IMR-90 (cell line): ENCODE data around the gene ERC2. TPM values are rescaled to one million over a fixed set of nuclear protein-coding genes. Genes with fewer than 3 reads are reported as not detected.

ENCODE experiments used
- ATAC-seq: fragments of 200-7000 bp; cut with Tn5 transposase; 2 replicates; pipeline ENCODE4 v1.9.1; 2020; ENCODE audit warnings: low read depth, mild to moderate bottlenecking, moderate library complexity
- BruUV-seq: library from RNA; stranded (reverse); fragments of 400-500 nt; replicated peaks from 2 replicates; lab custom pipeline; 2021; lab: Mats Ljungman, UMichigan
- CTCF ChIA-PET: fragments of 300-600 bp; formaldehyde crosslinking; extraction: SDS; loops from one replicate; lab custom pipeline; 2021; ENCODE audit warnings: antibody characterized with exemption; lab: Yijun Ruan, JAX
- POLR2A ChIA-PET: fragments of 300-600 bp; sonication (Branson Sonifier 250); formaldehyde crosslinking; loops from one replicate; lab custom pipeline; 2022; ENCODE audit warnings: antibody characterized with exemption; ENCODE audit not compliant: unreplicated experiment; lab: Charles Lee
- DNase-seq: peaks from one replicate; pipeline ENCODE4 v3.0.0; 2013
- H2AFZ ChIP-seq: replicated peaks from 2 replicates; pipeline ENCODE3; 2013; ENCODE audit warnings: low read length, mild to moderate bottlenecking; ENCODE audit not compliant: poor library complexity
- H2AK5ac ChIP-seq: 2 replicates; pipeline ENCODE4 v1.6.1; 2013; ENCODE audit warnings: low read depth, low read length, inconsistent platforms
- H2AK9ac ChIP-seq: replicated peaks from 2 replicates; pipeline ENCODE3; 2013; ENCODE audit warnings: mild to moderate bottlenecking, low read depth, low read length, moderate library complexity; ENCODE audit not compliant: poor library complexity
- H2BK120ac ChIP-seq: 2 replicates; pipeline ENCODE4 v1.6.1; 2013; ENCODE audit warnings: low read depth, low read length, inconsistent platforms
- H2BK15ac ChIP-seq: 3 replicates; pipeline ENCODE4 v1.6.1; 2013; ENCODE audit warnings: low read depth, low read length, inconsistent platforms
- H2BK20ac ChIP-seq: 2 replicates; pipeline ENCODE4 v1.6.1; 2013; ENCODE audit warnings: low read depth, mild to moderate bottlenecking, inconsistent platforms, low read length, moderate library complexity
- H2BK5ac ChIP-seq: 2 replicates; pipeline ENCODE4 v1.6.1; 2013; ENCODE audit warnings: mild to moderate bottlenecking, low read depth, low read length, inconsistent platforms; ENCODE audit not compliant: poor library complexity, severe bottlenecking
- H3K14ac ChIP-seq: replicated peaks from 2 replicates; pipeline ENCODE4 v1.6.1; 2013; ENCODE audit warnings: low read depth, low read length, inconsistent platforms
- H3K18ac ChIP-seq: 2 replicates; pipeline ENCODE4 v1.6.1; 2013; ENCODE audit warnings: low read depth, low read length, control low read depth
- H3K23ac ChIP-seq: 2 replicates; pipeline ENCODE4 v1.6.1; 2013; ENCODE audit warnings: low read depth, low read length, inconsistent platforms
- H3K27ac ChIP-seq: 2 replicates; pipeline ENCODE4 v1.5.1; 2013; ENCODE audit warnings: mild to moderate bottlenecking, control low read depth, low read length; ENCODE audit not compliant: insufficient read depth
- H3K27me3 ChIP-seq: 2 replicates; pipeline ENCODE4 v1.6.1; 2013; ENCODE audit warnings: low read length; ENCODE audit not compliant: control insufficient read depth, insufficient read depth
- H3K36me3 ChIP-seq: 2 replicates; pipeline ENCODE4 v1.6.1; 2013; ENCODE audit warnings: low read length, mixed read lengths; ENCODE audit not compliant: control insufficient read depth, insufficient read depth
- H3K4ac ChIP-seq: 2 replicates; pipeline ENCODE4 v1.6.1; 2013; ENCODE audit warnings: low read depth, low read length, inconsistent platforms
- H3K4me1 ChIP-seq: 2 replicates; pipeline ENCODE4 v1.6.1; 2013; ENCODE audit warnings: low read length, mixed read lengths; ENCODE audit not compliant: control insufficient read depth, insufficient read depth
- H3K4me2 ChIP-seq: 2 replicates; pipeline ENCODE4 v1.6.1; 2013; ENCODE audit warnings: low read depth, mild to moderate bottlenecking, control low read depth, low read length, moderate library complexity
- H3K4me3 ChIP-seq: 2 replicates; pipeline ENCODE4 v1.5.1; 2013; ENCODE audit warnings: low read depth, mild to moderate bottlenecking, control low read depth, low read length, moderate library complexity; ENCODE audit not compliant: insufficient read depth
- H3K56ac ChIP-seq: 2 replicates; pipeline ENCODE4 v1.6.1; 2013; ENCODE audit warnings: low read length, inconsistent platforms; ENCODE audit not compliant: insufficient read depth; ENCODE audit errors: extremely low read depth
- H3K79me1 ChIP-seq, 2 experiments: 2 replicates each; pipeline ENCODE4 v1.6.1; 2013; ENCODE audit warnings: low read length in 2 of 2, inconsistent platforms in 1 of 2, low read depth in 1 of 2
- H3K9ac ChIP-seq: 2 replicates; pipeline ENCODE4 v1.6.1; 2013; ENCODE audit warnings: low read depth, low read length, control low read depth
- H3K9me1 ChIP-seq: 2 replicates; pipeline ENCODE4 v1.6.1; 2013; ENCODE audit warnings: low read length, inconsistent platforms; ENCODE audit not compliant: insufficient read depth
- H3K9me3 ChIP-seq: 2 replicates; pipeline ENCODE4 v1.6.1; 2013; ENCODE audit warnings: low read length; ENCODE audit not compliant: control insufficient read depth, insufficient read depth
- H4K20me1 ChIP-seq: 2 replicates; pipeline ENCODE4 v1.6.1; 2013; ENCODE audit warnings: low read length, inconsistent platforms; ENCODE audit not compliant: insufficient read depth
- H4K5ac ChIP-seq: 2 replicates; pipeline ENCODE4 v1.6.1; 2013; ENCODE audit warnings: mild to moderate bottlenecking, low read depth, low read length, control low read depth
- H4K8ac ChIP-seq, 2 experiments: 2 replicates each; pipeline ENCODE4 v1.6.1; 2013; ENCODE audit warnings: low read depth in 2 of 2, low read length in 2 of 2, control low read depth in 1 of 2, inconsistent platforms in 1 of 2
- H4K91ac ChIP-seq: 2 replicates; pipeline ENCODE4 v1.6.1; 2013; ENCODE audit warnings: low read depth, low read length, inconsistent platforms; ENCODE audit not compliant: insufficient read depth
- BHLHE40 ChIP-seq: fragments of 150-350 bp; IDR thresholded peaks from 2 replicates; pipeline ENCODE4 v1.6.1; 2016; ENCODE audit warnings: mild to moderate bottlenecking, low read depth, low read length
- CEBPB ChIP-seq: IDR thresholded peaks from 2 replicates; pipeline ENCODE4 v1.6.1; 2012; ENCODE audit warnings: low read depth, low read length, improper control_type of control experiment
- ELK1 ChIP-seq: fragments of 150-350 bp; IDR thresholded peaks from 2 replicates; pipeline ENCODE4 v1.6.1; 2016; ENCODE audit warnings: low read depth, mild to moderate bottlenecking, low read length, moderate library complexity, borderline replicate concordance
- FOS ChIP-seq: fragments of 150-350 bp; IDR thresholded peaks from 2 replicates; pipeline ENCODE4 v1.6.1; 2016; ENCODE audit warnings: low read depth, low read length
- MAFK ChIP-seq: IDR thresholded peaks from 2 replicates; pipeline ENCODE4 v1.6.1; 2012; ENCODE audit warnings: low read depth, low read length, improper control_type of control experiment
- MXI1 ChIP-seq: IDR thresholded peaks from 2 replicates; pipeline ENCODE4 v1.6.1; 2012; ENCODE audit warnings: low read depth, mild to moderate bottlenecking, low read length, moderate library complexity, borderline replicate concordance
- NFE2L2 ChIP-seq: fragments of 150-350 bp; IDR thresholded peaks from 2 replicates; pipeline ENCODE4 v1.6.1; 2016; ENCODE audit warnings: low read depth, mild to moderate bottlenecking, low read length
- RAD21 ChIP-seq: IDR thresholded peaks from 2 replicates; pipeline ENCODE4 v1.6.1; 2012; ENCODE audit warnings: low read length, improper control_type of control experiment
- RCOR1 ChIP-seq: IDR thresholded peaks from 2 replicates; pipeline ENCODE4 v1.6.1; 2012; ENCODE audit warnings: mild to moderate bottlenecking, low read length, improper control_type of control experiment; ENCODE audit not compliant: insufficient replicate concordance
- USF2 ChIP-seq: fragments of 150-350 bp; IDR thresholded peaks from 2 replicates; pipeline ENCODE4 v1.6.1; 2017; ENCODE audit warnings: mild to moderate bottlenecking, antibody characterized with exemption, low read length, low read depth
- WGBS, 2 experiments: methylation state at CpG; one replicate each; pipeline versions ENCODE4 v1.1.5 to v1.1.7; 2013; ENCODE audit warnings: missing lambda C conversion rate in 2 of 2; ENCODE audit not compliant: insufficient read length in 1 of 2; ENCODE audit errors: extremely low coverage in 2 of 2; 5-methylcytosine and 5-hydroxymethylcytosine counted together
- dilution Hi-C: fragments of 300-500 bp; cut with HindIII; formaldehyde crosslinking; loops from one replicate; pipeline ENCODE4 v1.14.3; 2018; ENCODE audit warnings: low sequenced_read_pairs; ENCODE audit not compliant: unreplicated experiment
- in situ Hi-C: fragments of 300-500 bp; cut with MboI; formaldehyde crosslinking; loops from 3 replicates; pipeline ENCODE4 v1.14.3; 2019; ENCODE audit warnings: low sequenced_read_pairs, inconsistent platforms, mixed read lengths
- intact Hi-C: fragments of 100-400 bp; cut with micrococcal nuclease; formaldehyde crosslinking; loops from 2 replicates; pipeline ENCODE4 v1.10.0; 2022
- polyA plus RNA-seq, 3 experiments: library from polyadenylated mRNA; depleted of rRNA; stranded (reverse); fragments of >200 nt; gene quantifications; 2 replicates each; pipeline ENCODE4 v1.2.3, GENCODE V29; 2012; ENCODE audit warnings: low replicate concordance in 1 of 3
- total RNA-seq: library from RNA; depleted of rRNA; stranded (reverse); fragments of >200 nt; gene quantifications from 2 replicates; pipeline ENCODE4 v1.2.3, GENCODE V29; 2012

The ERC2 gene
- total and polyA plus RNA-seq, 2 of the 4 experiments (the other 2 are of a cell fraction): 0.17 to 0.18 TPM

- ChIA-PET POLR2A (no interaction called here), CTCF (no interaction called here)
These were observed 444.7 kb downstream of the ERC2 start for GRCh38 chr3:56023546-56023945.

More at GRCh38 chr3:56023546-56023945, 444.7 kb downstream of the ERC2 start:
- Histone ChIP-seq H3K9me1 (no peaks in the 10 kb centered on the region), H2BK5ac (no peak overlapping the region), H3K79me1 (no peaks in the 10 kb centered on the region), H3K4me1 (no peaks in the 10 kb centered on the region), H4K8ac (no peak overlapping the region), H2BK20ac (no peak overlapping the region), H3K56ac (no peak overlapping the region), H3K27me3 (no peaks in the 10 kb centered on the region), H3K4me2 (no peak overlapping the region), H3K9me3 (no peaks in the 10 kb centered on the region), H2BK120ac (no peak overlapping the region), H2BK15ac (no peak overlapping the region), H2AFZ (no peak overlapping the region), H3K36me3 (no peaks in the 10 kb centered on the region), H3K27ac (no peak overlapping the region), H3K9ac (no peak overlapping the region), H4K5ac (no peak overlapping the region), H3K23ac (no peak overlapping the region), H2AK5ac (no peak overlapping the region), H4K91ac (no peak overlapping the region), H3K14ac (no peak overlapping the region), H3K4ac (no peak overlapping the region), H4K20me1 (no peaks in the 10 kb centered on the region), H3K4me3 (no peak overlapping the region), H3K18ac (no peak overlapping the region), H2AK9ac (no peak overlapping the region)
- no CpG with 5 or more reads among the region's 2 CpGs for WGBS, 2 experiments
- intact Hi-C loops: no loop called here
- TF ChIP-seq FOS (no peak), BHLHE40 (no peak), CEBPB (no peak), ELK1 (no peak), USF2 (no peak), RCOR1 (no peak), NFE2L2 (no peak), RAD21 (no peak), MAFK (no peak), MXI1 (no peak)
- no TSS peak for BruUV-seq
- in situ Hi-C loops: no loop called here
- DNase-seq (no peak), ATAC-seq (no peak)
- dilution Hi-C loops: no loop called here
